ENCODE results near the gene ACSS2.

ACSS2 gene

DNA sequence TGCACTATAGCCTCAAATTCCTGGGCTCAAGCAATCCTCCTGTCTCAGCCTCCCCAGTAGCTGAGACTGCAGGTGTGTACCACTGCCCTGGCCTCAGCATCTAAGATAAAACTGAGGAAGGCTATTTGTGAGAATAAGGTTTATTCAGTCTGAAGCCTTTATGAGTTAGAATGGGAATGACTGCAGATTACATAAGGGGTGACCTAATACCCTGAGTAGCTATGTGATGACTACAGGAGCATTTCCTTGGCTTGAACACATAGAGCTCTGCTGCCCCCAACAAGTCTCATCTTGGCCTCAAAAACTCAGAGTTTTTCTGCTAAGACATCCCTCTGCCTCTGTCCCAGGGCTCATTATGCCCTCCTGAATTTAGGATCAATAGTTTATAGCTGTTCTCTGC, 71.6 kb downstream of the ACSS2 start:
- DNase-seq, result no peak

DNA sequence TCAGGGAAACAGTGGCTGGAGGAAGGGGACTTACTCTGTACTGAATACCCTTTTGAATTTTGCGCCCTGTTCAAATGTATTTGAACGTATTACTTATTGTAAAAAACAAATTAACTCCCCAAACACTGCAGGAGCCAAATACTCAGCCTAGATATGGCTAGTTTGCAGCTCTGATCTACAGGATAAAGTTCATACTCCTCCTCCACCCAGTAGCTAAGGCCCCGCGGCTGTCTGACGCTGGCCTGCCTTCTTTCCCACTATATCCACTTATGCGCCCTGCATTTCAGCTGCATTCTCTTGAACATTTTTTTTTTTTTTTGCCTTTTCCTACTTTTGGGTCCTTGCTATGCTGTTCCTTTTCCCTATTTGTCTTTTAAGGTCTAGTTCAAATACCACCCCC, 72.7 kb downstream of the ACSS2 start:
- no peak for DNase-seq

DNA sequence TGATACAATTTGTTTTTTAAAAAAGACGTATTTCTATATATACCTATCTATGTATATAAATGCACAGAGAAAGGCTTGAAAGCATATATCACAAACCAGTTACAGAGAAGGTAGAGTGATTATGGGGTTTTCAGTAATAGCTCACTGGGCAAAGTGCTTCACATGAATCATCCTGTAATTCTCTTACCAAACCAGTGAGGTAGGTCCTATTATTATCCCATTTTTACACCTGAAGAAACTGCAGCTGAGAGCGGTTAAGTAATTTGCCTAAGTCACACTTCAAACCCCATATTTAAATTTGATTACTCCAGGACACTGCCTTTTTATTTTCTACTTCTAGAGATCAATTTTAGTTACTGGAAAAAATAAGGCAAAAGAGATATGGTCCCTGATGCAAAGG, 74.8 kb downstream of the ACSS2 start:
- DNase-seq, result no peak

DNA sequence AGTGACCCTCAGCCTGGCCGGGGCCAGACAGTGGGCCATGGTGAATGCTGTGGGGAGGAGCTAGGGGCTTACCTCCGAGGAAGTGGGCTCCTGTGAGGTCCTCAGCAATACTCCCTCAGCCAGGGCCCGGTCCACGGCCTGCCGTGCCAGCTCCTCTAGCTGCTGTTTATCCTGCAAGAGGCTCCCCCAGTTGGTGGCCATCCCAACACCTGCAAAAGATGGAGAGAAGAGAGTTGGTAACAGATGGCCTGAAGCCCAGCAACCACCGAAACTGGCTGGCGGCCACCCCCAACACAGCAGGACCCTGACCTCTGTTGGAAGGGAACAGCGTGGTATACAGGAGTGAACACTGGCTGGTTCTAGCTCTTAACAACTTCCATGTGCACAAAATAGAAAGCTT, 75.2 kb downstream of the ACSS2 start:
- peak in 3 of 58 donors; percentile 4 to 11 (median 9) for DNase-seq

DNA sequence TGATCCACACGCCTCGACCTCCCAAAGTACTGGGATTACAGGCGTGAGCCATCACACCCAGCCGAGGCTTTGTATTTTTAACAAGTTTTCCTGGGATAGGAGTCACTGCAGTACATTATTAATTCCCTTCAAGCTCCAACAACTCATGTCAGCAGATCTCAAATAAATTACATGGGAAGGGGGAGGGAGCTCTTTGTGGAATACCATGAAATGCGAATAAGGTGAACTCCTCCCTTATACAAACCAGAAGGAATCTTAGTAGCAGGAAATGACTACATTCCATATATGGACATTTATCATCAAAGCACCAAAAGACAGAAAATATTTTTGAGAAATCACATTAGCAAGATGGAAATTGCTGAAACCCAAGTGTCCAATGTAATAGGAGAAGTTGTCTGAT, 76.3 kb downstream of the ACSS2 start:
- DNase-seq, result no peak

DNA sequence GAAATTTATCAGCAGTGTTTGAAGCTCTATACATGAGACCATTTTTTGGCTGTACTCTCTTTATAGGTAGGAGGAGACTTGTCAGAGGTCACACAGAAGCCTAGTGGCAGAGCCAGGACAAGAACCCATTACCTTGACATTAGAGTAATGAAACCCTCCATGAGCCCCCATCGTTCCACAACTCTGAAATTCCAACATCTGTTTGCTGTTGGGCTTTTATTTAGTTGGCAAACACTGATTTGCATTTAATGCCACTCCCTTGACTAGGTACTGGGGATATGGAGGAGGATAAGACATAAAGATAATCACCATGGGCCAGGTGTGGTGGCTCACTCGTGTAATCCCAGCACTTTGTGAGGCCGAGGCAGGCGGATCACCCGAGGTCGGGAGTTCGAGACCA, 77.5 kb downstream of the ACSS2 start:
- no peak for DNase-seq

DNA sequence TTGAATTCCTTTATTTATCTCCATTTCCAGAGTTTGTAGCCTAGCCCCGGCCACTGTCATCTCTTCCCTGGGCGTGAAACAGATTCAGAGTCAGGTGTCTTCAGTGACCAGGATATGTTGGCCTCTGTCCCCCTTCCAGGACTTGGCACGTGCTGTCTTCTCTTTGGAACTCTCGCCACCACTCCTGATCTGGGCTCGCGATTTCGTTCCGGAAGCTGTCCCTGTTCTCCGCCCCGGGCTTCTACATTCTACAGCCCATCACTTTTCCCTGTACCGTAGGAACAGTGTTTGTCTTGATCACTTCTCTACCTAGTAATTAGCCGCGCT, 78.5 kb downstream of the ACSS2 start:
- peak in 7 of 58 donors; percentile 29 to 53 (median 34) for DNase-seq

DNA sequence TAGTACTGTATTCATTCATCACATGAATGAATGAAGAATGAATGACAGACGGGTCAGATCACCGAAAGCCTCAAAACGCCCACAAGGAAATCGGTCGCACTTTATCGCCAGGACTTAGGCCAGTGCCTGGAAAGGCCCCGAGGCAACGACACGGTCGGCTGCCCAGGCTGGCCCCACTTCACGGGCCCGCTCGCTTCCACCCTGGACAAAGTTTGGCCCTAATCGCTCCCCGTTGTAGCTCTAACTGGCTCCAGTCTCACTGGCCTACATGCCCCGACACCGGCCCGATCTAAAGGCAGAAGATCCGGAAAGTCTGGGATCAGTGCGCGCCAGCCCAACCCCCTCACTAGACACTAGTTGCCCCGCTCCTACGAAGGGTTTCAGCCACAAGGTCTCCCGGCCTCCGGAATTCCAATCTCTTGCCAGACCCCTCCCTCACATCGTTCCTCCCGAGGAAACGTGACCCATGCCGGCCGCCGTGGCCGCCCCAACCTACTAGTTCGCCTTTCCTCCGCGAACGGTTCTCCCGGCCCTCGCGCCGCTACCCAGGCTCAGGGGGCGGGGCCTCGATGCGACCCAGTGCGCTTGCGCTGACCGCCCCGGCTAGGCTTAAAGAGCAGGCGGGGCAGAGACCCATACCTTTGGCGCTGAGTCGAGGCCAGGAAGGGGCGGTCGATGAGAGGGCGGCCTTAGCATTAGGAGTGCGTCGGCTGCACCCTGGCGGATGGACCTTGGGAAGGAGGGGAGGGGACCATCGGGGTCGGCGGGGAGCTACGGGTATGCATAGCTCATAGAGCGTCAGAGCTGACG, 79.0 kb downstream of the ACSS2 start, which contains the start of the genes GSS and MYH7B:
GSS (minus strand) TSS at position 576 of the 810 bp plus-strand sequence. CDS start 3,954 bp downstream, outside the sequence.
MYH7B (plus strand) TSS at position 638 of the 810 bp plus-strand sequence. CDS start 22,138 bp downstream, outside the sequence.
- DNase-seq, result peak; percentile 51 to 97 (median 92)

DNA sequence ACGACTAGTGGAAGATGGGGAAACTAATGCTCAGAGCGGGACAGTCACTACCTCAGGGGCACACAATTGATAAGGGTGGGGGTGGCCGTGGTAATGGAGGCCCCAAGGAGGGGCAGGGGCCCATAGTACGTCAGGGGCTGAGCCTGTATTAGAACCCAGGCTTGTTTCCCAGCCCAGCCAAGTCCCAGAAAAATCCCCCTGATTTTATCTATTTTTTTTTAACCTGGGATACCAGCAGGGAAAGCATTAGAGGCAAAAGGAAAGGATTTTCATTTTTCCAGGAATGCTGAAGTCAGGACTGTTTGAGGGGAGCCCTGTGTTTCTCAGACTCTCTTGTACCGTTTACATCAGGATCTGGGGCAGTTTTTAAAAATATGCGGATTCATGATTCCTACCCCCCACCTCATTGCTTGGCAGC, 79.6 kb downstream of the ACSS2 start:
- no peak for DNase-seq

DNA sequence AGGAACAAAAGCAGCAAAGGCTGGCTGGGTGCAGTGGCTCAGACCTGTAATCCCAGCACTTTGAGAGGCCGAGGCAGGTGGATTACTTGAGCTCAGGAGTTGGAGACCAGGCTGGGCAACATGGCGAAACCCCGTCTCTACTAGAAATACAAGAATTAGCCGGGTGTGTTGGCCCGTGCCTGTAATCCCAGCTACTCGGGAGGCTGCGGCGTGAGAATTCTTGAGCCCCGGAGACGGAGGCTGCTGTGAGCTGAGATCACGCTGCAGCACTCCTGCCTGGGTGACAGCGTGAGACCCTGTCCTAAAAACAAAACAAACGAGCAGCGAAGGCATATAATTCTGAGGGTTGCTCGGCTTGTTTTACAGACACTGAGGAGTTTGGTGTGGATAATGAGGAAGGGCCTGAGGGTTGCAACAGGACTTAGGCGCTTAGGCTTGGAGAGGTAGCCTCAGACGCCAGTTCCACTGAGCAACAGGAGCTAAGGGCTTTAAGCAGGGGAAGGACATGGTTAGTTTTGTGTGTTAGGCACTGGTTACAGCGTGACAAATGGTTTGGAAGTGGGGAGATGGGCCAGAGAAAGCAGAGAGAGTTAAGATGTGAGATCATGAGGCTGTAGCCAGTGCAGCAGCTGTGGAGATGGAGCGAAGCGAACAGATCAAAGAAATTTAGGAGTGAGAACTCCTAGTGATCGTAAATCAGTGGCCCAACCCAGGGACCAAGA, 80.5 kb downstream of the ACSS2 start:
- DNase-seq, result no peak

DNA sequence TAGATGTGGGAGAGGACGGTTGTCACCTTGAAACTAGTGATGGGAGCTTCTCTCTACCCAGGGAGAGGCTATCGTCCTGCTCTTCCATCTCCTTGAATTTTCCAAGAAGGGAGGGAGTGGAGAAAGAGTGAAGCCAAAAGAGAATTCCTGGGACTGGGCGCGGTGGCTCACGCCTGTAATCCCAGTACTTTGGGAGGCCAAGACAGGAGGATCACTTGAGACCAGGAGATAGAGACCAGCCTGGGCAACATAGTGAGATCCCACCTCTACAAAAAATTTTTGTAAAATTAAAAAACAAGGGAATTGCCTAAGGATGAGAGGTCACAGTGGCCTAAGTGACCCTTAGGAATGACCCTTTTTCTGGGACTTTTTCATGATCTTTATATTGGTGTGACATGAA, 88.1 kb downstream of the ACSS2 start:
- no peak for DNase-seq

DNA sequence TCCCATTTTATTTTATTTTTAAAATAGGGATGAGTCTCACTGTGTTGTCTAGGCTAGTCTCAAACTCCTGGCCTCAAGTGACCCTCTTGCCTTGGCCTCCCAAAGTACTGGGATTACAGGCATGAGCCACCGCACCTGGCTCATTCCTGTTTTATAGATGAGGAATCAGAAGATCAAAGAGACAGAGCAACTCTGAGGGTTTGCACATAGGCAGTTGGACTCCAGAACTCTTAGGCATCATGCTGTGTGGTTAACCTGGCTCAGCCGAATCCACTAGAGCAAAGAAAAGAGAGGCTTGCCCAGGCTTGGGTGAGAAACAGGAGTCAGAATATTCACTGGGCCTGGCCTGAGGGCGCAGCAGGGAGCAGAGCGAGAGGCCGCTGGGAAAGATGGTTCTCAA, 88.6 kb downstream of the ACSS2 start:
- DNase-seq, result no peak

DNA sequence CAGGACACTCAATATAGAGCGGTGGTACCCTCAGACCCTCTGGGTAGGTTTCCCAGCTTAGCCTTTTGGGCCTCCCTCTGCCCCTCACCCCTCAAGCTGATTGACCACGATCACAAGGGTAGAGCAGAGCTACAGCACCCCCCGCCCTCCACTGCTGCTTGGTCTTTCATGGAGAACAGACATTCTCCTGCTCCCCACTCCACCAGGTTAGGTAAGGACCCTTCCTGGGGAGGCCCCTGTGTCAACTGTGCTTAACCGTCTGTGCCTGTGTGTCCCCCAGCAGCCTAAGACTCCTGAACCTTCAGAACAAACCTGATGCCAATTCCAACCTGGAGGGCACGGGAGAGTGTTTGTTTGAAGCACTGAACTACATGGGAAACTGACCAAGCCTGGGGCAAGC, 91.0 kb downstream of the ACSS2 start:
- DNase-seq, result no peak

DNA sequence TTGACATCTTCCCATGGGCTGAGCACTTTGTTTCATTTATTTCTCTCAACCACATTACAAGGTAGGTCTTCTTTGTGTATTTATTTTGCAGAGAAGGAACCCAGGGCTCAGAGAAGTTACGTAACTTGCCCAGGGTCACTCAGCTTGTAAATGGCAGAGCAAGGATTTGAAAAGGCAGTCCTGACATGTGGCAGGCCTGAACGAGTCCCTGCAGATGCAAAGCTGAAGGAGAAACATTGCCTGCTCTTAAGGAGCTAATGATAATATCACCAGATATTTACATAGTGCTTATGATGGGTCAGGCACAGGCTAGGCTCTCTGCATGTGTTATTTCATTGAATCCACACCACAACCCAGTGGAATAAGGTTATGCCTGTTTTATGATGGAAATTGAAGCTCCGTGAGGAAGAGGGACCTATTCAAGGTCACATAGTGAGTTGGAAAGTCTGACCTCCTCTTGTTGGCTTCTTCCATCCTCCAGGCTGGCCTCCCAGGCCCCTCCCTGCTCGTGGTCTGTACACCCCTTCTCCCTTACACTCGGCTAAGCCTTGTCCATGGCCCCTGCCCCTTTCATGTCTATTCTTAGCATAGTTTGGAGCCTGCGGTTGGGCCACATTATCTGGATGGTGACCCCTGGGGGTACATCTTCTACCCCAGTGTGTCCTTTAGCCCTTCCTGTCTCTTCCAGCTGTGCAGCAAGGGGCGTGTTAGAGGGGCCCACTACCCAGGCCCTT, 91.8 kb downstream of the ACSS2 start:
- DNase-seq, result no peak

DNA sequence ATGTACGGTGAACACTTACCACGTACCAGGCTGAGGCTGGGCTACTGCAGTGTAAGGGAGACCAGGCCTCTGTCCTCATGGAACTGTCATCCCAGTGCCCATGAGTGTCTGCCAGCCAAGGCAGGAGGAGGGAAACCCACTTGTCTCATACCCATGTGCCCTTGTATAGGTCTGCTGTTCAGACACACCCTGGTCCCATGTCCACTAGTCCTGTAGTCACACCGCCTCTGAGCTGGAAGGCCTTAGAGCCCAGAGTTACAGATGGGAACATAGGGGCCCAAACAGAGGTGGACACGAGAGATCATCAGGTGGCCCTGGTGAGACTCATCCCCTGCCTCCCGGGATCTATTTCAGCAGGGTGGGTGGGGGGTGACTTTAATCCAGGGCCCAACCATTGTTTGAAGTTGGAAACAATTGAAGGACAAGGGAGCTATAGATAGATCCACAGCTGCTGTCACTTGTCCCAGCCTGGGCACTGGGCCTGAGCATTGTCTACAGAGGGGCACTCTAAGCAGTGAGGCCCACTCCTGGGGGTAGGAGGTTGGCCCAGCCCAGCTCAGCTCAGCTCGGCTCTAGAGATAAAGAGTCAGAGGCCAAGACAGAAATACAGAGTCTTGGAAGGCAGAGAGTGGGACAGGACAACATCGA, 93.9 kb downstream of the ACSS2 start:
- DNase-seq, result peak in 42 of 58 donors; percentile 14 to 89 (median 61)

DNA sequence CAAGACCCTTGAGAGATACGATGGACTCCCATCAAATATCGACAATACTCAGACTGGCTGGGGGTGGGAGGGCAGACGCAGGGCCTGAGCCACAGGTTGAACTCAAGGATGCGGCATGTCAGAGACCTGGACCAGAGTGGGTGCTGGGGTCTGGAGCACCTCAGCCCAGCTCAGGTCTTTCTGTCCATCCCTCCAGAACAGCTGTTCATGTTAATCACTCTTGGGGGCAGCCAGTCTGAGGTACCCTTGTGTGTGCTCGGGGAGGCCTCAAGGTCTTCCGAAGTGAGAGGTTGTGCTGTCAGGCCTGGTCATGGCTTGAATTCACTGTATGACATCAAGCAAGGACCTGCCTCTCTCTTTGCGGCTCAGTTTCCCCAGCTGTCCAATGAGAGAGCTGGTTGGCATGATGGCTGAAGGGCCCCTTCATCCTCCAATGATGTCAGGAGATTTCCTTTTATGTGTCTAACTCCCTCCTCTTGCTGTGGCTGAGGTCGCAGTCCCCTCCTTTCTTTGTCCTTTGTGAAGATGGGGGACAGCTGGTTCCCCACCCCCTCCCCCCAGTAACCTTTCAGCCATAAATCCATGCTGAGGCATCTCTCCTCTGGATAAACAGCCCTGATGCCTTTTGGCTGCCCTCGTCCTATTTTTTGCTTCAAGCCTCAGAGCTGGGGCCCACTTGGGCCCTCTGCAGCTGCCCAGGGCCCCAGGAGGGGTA, 94.6 kb downstream of the ACSS2 start:
- peak in 1 of 58 donors; percentile 35 for DNase-seq

DNA sequence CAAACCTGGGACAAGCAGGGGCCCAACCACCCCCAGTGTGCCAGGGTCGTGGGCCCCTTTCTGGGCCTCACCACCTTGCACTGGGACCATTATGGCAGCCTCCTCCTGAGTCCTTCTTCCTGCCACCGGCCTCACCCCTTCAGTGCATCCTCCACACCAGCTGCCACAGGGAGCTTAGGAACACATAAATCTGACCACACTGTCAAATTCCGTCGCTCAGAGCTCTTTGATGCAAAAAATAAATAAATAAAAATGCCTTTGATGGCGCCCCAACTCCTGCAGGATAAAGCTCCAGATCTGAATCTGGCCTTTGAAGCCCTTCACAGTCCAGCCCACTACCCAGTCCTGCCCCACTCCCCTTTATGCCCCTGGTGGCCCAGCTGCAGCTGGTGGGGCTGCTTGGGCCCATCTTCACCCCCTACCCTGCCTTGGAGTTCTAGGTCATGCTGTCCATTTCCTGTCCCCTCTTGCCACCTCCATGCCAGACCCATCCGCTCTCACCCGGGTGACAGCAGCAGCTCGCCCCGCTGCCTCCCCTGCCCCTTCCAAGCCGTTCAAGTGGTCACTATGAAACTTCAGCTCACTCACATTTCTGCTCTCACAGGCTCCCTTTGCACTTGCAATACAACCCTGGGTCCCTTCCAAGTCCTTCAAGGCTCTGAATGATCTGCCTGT, 95.3 kb downstream of the ACSS2 start:
- DNase-seq, result no peak

DNA sequence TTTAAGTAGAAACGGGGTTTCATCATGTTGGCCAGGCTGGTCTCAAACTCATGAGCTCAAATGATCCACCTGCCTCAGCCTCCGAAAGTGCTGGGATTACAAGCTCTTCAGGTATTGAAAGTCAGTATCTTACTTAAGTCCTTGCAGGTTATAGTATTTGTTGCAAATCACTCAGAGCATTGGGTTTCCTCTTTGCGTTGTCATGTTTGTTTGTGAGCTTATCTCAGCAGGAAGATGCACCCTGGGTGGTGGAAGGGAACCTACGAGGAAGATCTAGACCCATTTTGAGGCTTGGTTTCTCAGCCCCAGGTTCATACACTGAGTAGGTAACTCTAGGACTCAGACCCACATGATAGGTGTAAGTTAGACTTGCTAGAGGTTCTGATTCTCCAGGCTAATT, 97.8 kb downstream of the ACSS2 start:
- DNase-seq, result no peak

DNA sequence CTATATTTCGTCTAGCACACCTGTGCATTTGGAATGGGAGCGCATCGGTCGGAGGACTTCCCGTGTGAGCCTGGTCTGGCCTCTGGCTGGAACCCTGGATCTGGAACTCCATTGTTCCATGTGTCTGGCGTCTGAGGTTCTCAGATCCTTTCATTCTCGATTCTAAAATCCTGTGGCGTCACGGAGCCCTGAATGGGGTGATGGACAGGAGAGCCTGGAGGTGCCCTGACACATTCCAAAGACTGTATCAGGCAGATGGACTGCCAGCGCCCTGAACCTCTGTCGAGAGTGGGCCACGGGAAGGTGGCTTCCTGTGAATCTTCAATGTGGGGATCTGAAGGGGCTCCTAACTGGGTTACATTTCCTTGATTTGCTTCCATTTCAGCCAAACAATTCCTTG, 99.9 kb downstream of the ACSS2 start:
- DNase-seq, result no peak

Data from anterior cingulate cortex (tissue), 58 donors.